GM23338 (cell line): ENCODE measurements around the gene TERB1. TPM values are rescaled to one million over a fixed set of nuclear protein-coding genes. Genes with fewer than 3 reads are reported as not detected.

Experiments
- ATAC-seq: fragments of 200-7000 bp; cut with Tn5 transposase; 3 replicates; pipeline ENCODE4 v1.9.1; 2020
- DNase-seq: peaks from one replicate; pipeline ENCODE4 v3.0.0-alpha.2; 2015; ENCODE audit warnings: low spot score
- H2AFZ ChIP-seq: fragments of 200-600 bp; sonication (generic); 2 replicates; pipeline ENCODE4 v1.8.0; 2016; ENCODE audit warnings: antibody characterized with exemption, mild to moderate bottlenecking, moderate library complexity
- H3F3A ChIP-seq: fragments of 200-600 bp; sonication (generic); replicated peaks from 2 replicates; pipeline ENCODE4 v1.8.0; 2017; ENCODE audit warnings: antibody characterized with exemption, mixed run types, low read depth
- H3K27ac ChIP-seq: fragments of 200-600 bp; sonication (generic); 2 replicates; pipeline ENCODE4 v1.6.1; 2016; ENCODE audit warnings: low read depth
- H3K27me3 ChIP-seq: fragments of 200-600 bp; sonication (generic); 2 replicates; pipeline ENCODE4 v1.8.0; 2016; ENCODE audit warnings: mild to moderate bottlenecking, mixed run types, moderate library complexity; ENCODE audit not compliant: insufficient read depth
- H3K36me3 ChIP-seq: fragments of 200-600 bp; sonication (generic); 2 replicates; pipeline ENCODE4 v1.8.0; 2016; ENCODE audit warnings: mild to moderate bottlenecking; ENCODE audit not compliant: insufficient read depth
- H3K4me1 ChIP-seq: fragments of 200-600 bp; sonication (generic); 2 replicates; pipeline ENCODE4 v1.8.0; 2016; ENCODE audit warnings: mild to moderate bottlenecking, moderate library complexity; ENCODE audit not compliant: insufficient read depth
- H3K4me2 ChIP-seq: fragments of 200-600 bp; sonication (generic); 2 replicates; pipeline ENCODE4 v1.7.1; 2017; ENCODE audit warnings: mixed run types
- H3K4me3 ChIP-seq: fragments of 200-600 bp; sonication (generic); 2 replicates; pipeline ENCODE4 v1.6.1; 2016; ENCODE audit warnings: mixed run types
- H3K79me2 ChIP-seq: fragments of 200-600 bp; sonication (generic); replicated peaks from 2 replicates; pipeline ENCODE4 v1.8.0; 2017; ENCODE audit warnings: mild to moderate bottlenecking; ENCODE audit not compliant: insufficient read depth
- H3K9me2 ChIP-seq: fragments of 200-600 bp; sonication (generic); 2 replicates; pipeline ENCODE4 v1.8.0; 2017; ENCODE audit not compliant: insufficient read depth
- H4K20me1 ChIP-seq: fragments of 200-600 bp; sonication (generic); replicated peaks from 2 replicates; pipeline ENCODE4 v1.8.0; 2017; ENCODE audit warnings: mild to moderate bottlenecking; ENCODE audit not compliant: insufficient read depth
- H3K27ac Mint-ChIP-seq: 2 replicates; pipeline ENCODE4 v1.8.0; 2020; ENCODE audit warnings: inconsistent platforms, mild to moderate bottlenecking, moderate library complexity, mixed read lengths
- H3K27me3 Mint-ChIP-seq: 3 replicates; pipeline ENCODE4 v1.8.0; 2022; ENCODE audit warnings: low read depth, mild to moderate bottlenecking, moderate library complexity, mixed read lengths, inconsistent platforms; ENCODE audit not compliant: insufficient read depth, poor library complexity
- H3K36me3 Mint-ChIP-seq: 3 replicates; pipeline ENCODE4 v1.8.0; 2021; ENCODE audit warnings: low read depth, mild to moderate bottlenecking, inconsistent platforms, moderate library complexity, mixed read lengths
- H3K4me1 Mint-ChIP-seq: 3 replicates; pipeline ENCODE4 v1.8.0; 2020; ENCODE audit warnings: mild to moderate bottlenecking, inconsistent platforms, mixed read lengths
- H3K4me3 Mint-ChIP-seq: 3 replicates; pipeline ENCODE4 v1.8.0; 2021; ENCODE audit warnings: moderate library complexity, mild to moderate bottlenecking, inconsistent platforms, mixed read lengths
- H3K9me3 Mint-ChIP-seq: 3 replicates; pipeline ENCODE4 v1.8.0; 2020; ENCODE audit warnings: moderate library complexity, mild to moderate bottlenecking, inconsistent platforms, mixed read lengths
- CREB1 ChIP-seq: fragments of 250-450 bp; sonication (Bioruptor Pico); IDR thresholded peaks from 2 replicates; pipeline ENCODE4 v1.5.0; 2020; ENCODE audit warnings: low read depth, mild to moderate bottlenecking, moderate library complexity
- CTCF ChIP-seq, 2 experiments: fragments of 200-600 bp in 1 of 2; sonication (generic) in 1 of 2; conservative IDR thresholded peaks; 2 replicates each; pipeline versions ENCODE4 v1.5.1 to v1.6.1; 2016 to 2017; ENCODE audit warnings: antibody characterized with exemption in 2 of 2, low read depth in 2 of 2, mild to moderate bottlenecking in 2 of 2, moderate library complexity in 1 of 2
- ETS1 ChIP-seq: IDR thresholded peaks from 2 replicates; pipeline ENCODE4 v1.6.1; 2016; ENCODE audit warnings: antibody characterized with exemption
- EZH2phosphoT487 ChIP-seq: fragments of 200-600 bp; sonication (generic); IDR thresholded peaks from one replicate; pipeline ENCODE4 v1.8.1; 2018; ENCODE audit warnings: antibody characterized with exemption; ENCODE audit not compliant: unreplicated experiment
- JUNB ChIP-seq: IDR thresholded peaks from one replicate; pipeline ENCODE4 v1.6.1; 2016; ENCODE audit warnings: antibody characterized with exemption; ENCODE audit not compliant: unreplicated experiment
- REST ChIP-seq: IDR thresholded peaks from one replicate; pipeline ENCODE4 v1.6.1; 2018; ENCODE audit warnings: antibody characterized with exemption; ENCODE audit not compliant: unreplicated experiment
- STAT1 ChIP-seq: IDR thresholded peaks from one replicate; pipeline ENCODE4 v1.6.1; 2016; ENCODE audit warnings: antibody characterized with exemption; ENCODE audit not compliant: unreplicated experiment
- ZNF114 ChIP-seq: fragments of 250-450 bp; sonication (Bioruptor Pico); IDR thresholded peaks from 2 replicates; pipeline ENCODE4 v1.5.0; 2020; ENCODE audit warnings: mild to moderate bottlenecking, moderate library complexity
- ZNF331 ChIP-seq: fragments of 250-450 bp; sonication (Bioruptor Pico); IDR thresholded peaks from 2 replicates; pipeline ENCODE4 v1.5.0; 2020; ENCODE audit warnings: low read depth, mild to moderate bottlenecking, moderate library complexity
- ZNF462 ChIP-seq: fragments of 250-450 bp; sonication (Bioruptor Pico); IDR thresholded peaks from 2 replicates; pipeline ENCODE4 v1.5.0; 2020; ENCODE audit warnings: mild to moderate bottlenecking, moderate library complexity
- polyA plus RNA-seq: library from polyadenylated mRNA; unstranded; fragments of >200 nt; fragmentation: Nextera tagmentation; extraction: Ambion mirVana; gene quantifications from 2 replicates; pipeline ENCODE4 v1.2.1, GENCODE V29; 2016
- total RNA-seq: library from RNA; depleted of rRNA; stranded (reverse); fragments of >200 nt; shearing (Covaris generic); gene quantifications from 2 replicates; pipeline ENCODE4 v1.2.3, GENCODE V29; 2014

TERB1 gene
- total and polyA plus RNA-seq, 2 experiments from 2014 or later = not detected

GRCh38 chr16:66810391-66810790 lies 9.0 kb upstream of the TERB1 start (continued):
- no peak for TF ChIP-seq REST
- TF ChIP-seq STAT1 = no peak
- no peak for TF ChIP-seq CTCF (conservative IDR thresholded peaks at IDR 0.05; ENCODE audit: low read depth in 2 of 2)
- TF ChIP-seq JUNB = no peak

GRCh38 chr16:66809765-66810164 lies 8.4 kb upstream of the TERB1 start:
- DNase-seq = no peak
- Histone ChIP-seq H3F3A (0 out of 2 replicates have a peak, but pooled peaks cover 7% of the 10 kb centered on the region), H3K4me1 (no peaks in the 10 kb centered on the region), H3K9me2 (no peaks in the 10 kb centered on the region), H3K36me3 (peaks cover 64% of the 10 kb centered on the region), H3K27me3 (no peaks in the 10 kb centered on the region), H3K79me2 (no peaks in the 10 kb centered on the region), H4K20me1 (no peaks in the 10 kb centered on the region; the same call in 1 of the 2 replicates), H3K27ac (no peak overlapping the region), H3K4me2 (no peak overlapping the region), H2AFZ (no peak overlapping the region), H3K4me3 (no peak overlapping the region)
- Mint-ChIP-seq H3K9me3 (no peaks in the 10 kb centered on the region), H3K27me3 (no peaks in the 10 kb centered on the region), H3K4me3 (no peak overlapping the region), H3K27ac (no peak overlapping the region), H3K36me3 (peaks cover 86% of the 10 kb centered on the region), H3K4me1 (no peaks in the 10 kb centered on the region)
- ATAC-seq = no peak
- TF ChIP-seq ZNF114 (CRISPR knock-in tag) (no peak), CTCF (conservative IDR thresholded peaks at IDR 0.05; ENCODE audit: low read depth in 2 of 2) (no peak), ZNF462 (CRISPR knock-in tag) (no peak), STAT1 (no peak), ETS1 (no peak), ZNF331 (CRISPR knock-in tag) (no peak), JUNB (no peak), CREB1 (no peak), EZH2phosphoT487 (no peak)
